CD1c-positive myeloid dendritic cell (primary cell): ENCODE results near the gene PPP1R1B.

Source experiments
- DNase-seq: peaks from one replicate; pipeline ENCODE4 v3.0.0-alpha.2; 2016; ENCODE audit errors: extremely low spot score

The PPP1R1B gene

DNA sequence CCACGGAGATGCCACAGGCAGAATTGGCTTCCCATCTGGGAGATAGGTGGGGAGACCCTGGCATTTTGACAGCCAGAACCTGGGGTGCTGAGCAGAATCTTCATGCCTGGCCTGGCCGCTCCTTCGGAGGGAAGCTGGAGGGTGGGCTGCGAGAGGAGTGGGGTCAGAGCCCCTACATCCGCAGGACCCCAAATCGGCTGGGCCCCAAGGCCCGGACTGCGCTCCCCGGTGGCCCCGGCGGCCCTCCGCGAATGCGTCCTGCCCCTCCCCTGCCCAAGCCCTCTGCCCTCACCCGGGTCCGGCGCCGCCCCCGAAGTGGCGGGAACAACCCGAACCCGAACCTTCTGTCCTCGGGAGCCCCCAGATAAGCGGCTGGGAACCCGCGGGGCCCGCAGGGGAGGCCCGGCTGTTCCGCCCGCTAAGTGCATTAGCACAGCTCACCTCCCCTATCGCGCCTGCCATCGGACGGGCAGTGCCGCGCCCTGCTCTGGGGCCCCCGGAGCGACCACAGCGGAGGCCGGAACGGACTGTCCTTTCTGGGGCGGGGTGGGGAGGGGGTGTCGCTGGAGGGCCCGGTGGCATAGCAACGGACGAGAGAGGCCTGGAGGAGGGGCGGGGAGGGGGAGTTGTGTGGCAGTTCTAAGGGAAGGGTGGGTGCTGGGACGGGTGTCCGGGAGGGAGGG lies 40.7 kb downstream of the PPP1R1B start:
- DNase-seq: no peak

DNA sequence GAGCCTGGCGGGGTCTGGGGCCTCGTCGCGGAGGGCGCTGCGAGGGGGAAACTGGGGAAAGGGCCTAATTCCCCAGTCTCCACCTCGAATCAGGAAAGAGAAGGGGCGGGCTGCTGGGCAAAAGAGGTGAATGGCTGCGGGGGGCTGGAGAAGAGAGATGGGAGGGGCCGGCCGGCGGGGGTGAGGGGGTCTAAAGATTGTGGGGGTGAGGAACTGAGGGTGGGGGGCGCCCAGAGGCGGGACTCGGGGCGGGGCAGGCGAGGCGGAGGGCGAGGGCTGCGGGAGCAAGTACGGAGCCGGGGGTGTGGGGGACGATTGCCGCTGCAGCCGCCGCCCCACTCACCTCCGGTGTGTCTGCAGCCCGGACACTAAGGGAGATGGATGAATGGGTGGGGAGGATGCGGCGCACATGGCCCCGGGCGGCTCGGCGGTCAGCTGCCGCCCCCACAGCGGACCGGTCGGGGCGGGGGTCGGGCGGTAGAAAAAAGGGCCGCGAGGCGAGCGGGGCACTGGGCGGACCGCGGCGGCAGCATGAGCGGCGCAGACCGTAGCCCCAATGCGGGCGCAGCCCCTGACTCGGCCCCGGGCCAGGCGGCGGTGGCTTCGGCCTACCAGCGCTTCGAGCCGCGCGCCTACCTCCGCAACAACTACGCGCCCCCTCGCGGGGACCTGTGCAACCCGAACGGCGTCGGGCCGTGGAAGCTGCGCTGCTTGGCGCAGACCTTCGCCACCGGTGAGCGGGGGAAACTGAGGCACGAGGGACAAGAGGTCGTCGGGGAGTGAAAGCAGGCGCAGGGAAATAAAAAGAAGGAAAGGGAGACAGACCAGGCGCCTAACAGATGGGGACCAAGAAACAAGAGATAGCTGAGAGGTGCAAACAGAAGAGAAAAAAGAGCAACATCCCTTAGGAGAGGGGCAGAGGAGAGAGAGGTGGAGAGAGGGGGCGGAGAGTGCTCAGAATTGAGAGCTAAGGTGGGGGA lies 41.5 kb downstream of the PPP1R1B start, which contains the start of gene PNMT:
Gene PNMT (plus strand): TSS at position 509 of the 980 bp plus-strand sequence. CDS start 23 bp downstream, at position 532.
- DNase-seq: peak; percentile 62

DNA sequence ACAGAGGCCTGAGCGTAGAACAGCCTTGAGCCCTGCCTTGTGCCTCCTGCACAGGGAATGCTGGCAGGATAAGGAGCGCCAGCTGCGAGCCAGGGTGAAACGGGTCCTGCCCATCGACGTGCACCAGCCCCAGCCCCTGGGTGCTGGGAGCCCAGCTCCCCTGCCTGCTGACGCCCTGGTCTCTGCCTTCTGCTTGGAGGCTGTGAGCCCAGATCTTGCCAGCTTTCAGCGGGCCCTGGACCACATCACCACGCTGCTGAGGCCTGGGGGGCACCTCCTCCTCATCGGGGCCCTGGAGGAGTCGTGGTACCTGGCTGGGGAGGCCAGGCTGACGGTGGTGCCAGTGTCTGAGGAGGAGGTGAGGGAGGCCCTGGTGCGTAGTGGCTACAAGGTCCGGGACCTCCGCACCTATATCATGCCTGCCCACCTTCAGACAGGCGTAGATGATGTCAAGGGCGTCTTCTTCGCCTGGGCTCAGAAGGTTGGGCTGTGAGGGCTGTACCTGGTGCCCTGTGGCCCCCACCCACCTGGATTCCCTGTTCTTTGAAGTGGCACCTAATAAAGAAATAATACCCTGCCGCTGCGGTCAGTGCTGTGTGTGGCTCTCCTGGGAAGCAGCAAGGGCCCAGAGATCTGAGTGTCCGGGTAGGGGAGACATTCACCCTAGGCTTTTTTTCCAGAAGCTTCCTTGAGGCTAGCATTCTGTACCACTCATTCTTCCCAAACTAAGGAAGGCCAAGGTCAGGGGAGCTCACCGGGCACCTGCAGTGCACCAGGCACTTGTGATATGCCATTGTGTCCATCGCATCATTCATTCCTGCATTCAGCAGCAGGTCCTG lies 43.4 kb downstream of the PPP1R1B start:
- no peak for DNase-seq

DNA sequence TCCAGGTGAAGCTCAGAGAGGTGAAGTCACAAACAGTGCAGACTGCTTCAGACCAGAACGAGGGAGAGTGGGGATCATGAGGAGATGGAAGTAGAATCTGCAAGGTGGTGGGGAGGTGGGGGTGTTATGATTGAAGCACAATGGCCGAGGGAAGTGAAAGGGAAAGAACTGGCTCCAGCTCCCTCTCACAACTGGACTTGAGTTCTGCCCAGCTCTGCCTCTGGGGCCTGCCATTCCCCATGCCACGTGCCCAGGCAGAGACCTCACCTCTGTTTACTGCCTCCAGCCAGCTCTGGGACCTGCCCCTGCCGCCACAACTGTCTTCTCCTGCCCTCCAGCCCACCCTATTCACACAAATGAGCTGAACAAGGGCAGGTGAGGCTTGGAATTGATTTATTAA lies 44.0 kb downstream of the PPP1R1B start:
- no peak for DNase-seq

DNA sequence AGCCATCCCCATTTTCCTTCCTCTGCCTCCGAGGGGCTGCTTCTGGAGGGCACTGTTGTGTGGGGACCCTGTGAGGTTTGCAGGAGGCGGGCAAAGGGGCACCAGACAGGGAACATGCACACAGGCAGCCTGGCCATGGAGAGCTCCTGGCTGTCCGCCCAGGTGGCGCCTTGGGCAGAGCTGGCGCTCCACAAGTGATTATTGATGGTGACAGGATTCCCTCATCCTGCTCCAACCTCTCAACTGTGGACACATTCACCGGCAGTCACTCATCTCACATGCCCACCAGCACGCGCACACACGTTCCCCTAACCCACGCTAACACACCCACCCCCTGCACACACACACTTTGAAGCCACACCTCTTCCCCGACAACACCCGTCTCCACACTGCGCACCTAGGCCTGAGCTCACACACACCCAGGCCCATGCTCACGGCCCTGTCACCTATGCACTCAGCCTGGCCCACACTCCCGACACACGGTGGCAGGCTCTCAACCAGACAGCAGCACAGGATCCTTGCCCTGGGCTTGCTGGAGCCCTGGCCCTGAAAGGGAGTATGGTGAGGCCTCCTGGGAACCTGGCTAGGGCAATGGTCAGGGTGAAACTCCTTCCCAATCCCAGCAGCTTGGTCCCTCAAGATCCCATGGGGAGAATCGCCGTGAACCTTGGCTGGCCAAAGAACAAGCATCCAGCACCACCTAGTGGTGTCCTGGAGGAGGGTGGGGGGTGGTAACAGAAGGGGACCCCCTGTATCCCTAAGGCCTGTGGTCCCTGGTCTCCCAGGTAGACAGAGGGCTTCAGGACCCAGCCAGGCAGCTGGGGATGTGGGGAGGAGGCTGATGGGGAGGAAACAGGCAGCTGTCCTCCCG lies 45.1 kb downstream of the PPP1R1B start:
- DNase-seq: no peak

DNA sequence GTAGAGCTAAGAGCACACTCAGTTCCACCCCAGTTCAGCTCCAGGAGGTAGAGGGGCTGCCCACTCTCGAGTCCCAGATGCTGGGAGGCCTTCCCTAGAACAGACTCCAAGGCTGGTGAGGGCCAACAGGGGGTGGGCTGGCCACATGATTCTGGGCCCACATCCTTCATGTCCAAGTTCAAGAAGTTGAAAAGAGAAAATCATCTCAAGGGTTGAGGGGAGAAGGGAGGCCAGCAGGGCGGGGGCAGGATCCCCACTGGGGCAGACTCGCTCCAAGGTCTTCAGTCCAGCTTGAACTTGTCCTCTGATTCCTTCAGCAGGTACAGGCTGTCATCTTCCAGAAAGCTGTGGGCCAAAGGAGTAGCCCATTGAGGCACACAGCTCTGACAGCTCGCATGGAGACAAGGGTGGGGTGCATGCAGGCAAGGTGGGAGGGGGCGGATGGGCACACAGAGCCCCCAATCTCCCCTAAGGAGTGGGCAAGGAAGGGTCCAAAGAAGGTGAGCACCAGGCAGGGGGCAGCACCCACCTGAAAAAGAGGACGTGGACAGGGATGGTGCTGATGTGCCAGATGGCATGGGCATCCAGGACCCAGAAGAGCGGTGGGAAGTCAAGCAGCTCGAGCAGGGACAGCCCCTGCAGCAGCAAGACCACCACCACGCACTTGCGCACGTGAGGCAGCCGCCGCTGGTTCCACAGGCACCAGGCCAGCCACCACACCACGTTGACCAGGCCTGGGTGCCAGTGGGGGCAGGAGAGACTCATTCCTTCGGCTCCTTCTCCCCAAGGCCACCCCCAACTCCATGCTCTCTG lies 46.0 kb downstream of the PPP1R1B start:
- DNase-seq: no peak

DNA sequence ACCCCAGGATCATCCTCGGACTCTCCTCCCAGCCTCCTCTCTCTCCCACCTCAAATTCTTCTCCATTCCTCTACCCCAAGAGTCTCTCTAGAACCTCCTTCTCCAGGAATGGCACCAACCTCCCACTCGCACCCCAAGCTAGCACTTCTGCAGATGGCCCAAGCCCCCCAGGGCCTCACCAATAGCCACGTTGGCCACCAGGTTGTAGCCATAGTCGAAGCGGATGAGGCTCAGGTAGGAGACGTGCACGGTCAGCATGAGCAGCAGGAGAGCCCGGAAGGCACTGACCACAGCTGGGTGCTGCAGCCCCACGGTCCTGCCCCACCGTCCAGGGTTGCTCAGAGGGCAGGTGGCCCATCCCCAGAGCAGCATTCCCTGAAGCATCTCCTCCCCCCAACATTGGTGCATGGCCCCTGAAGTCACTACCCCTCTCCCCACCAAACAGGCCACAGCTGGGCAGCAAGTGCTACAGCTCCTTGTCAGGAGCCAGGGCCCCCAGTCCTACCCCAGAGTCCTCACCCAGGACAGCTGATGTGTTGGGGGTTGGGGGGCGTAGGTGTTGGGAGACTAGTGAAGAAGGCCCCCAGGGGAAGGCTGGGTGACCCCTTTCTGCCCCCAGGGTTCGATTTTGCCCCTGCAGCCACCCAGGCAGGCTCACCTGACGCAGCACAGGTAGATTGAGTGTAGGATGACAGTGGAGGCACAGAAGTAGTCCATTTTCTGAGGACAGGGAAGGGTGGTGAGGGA lies 46.8 kb downstream of the PPP1R1B start:
- no peak for DNase-seq

DNA sequence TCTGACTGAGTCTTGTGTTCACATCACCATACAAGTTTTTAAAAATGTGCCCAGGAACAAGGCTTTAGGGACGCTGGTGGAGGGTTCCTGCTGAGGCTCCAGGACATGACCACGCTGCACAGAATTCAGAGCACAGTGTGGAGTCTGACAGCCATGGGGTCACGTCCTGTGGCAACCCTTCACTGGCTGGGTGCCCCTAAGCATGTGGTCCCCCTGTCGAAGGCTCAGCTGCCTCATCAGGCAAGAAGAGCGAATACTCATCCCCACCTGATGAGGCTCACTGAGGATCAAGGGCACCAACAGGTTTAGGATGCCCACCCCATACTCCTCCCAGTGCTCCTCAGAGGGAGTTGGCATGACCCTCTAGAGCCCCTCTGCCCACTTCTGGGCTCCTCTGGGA lies 47.4 kb downstream of the PPP1R1B start:
- no peak for DNase-seq

DNA sequence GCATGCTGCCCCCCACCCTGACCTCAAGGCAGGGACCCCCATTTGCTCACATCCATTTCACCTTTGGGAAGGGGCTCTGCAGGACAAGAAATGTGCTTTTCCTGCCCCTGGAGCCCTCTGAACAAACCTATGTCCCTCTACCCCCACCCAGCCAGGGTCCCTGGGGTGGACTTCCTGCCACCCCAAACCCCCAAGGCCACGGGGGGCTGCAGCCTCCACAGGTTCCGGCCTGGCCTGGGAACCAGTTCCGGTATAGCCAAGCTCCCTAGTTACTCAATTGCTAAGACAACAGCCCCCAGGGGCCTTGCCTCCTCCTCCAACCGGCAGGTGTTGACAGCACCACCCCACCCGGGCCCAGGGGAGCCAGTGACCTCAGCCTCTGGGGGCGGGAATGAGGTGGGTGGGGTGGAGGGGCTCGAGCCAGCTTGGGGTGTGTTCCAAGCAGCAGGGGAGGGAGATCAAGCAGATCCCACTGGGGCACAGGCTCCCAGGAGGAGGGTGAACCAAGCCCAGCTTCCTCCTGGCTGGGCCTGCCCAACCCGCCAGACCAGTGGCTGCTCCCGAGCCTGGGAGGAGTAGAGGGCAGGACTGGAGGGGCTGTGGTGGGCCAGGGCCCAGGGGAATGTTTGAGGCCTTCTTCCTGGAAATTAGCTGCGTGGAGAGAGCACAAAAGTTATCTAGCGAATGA lies 48.1 kb downstream of the PPP1R1B start:
- no peak for DNase-seq

DNA sequence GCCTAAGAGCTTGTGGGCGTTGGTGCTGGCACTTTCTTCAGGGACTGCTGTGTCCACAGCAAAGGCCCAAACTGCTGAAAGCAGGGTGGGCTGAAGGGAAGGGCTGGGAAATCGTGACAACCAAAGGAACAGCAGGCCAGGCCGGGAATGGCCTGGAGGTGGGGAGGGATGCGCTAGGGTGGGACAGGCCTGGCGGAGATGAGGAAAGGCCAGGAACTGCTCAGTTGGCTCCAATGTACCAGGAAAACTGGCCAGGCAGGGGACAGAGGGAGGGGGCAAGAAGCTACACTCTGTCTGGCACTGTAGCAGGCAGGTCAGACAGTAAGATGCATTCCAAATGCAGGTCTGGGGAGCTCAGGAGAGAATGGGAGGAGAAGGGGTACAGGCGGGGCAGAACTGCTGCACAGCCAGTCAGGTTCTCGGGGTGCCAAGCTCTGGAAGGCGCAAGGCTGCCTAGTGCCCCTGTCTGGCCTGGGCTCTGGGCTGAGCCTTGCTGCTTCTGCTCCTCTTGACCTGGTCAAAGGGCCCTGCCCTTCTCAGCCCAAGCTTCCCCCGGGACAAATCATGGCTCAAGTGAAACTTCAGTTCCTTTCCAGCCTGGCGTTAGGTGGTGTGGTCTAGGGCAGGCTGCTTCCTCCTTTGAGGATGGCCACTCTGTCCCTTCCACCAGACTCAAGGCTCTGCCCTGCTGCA lies 48.8 kb downstream of the PPP1R1B start:
- DNase-seq: no peak

DNA sequence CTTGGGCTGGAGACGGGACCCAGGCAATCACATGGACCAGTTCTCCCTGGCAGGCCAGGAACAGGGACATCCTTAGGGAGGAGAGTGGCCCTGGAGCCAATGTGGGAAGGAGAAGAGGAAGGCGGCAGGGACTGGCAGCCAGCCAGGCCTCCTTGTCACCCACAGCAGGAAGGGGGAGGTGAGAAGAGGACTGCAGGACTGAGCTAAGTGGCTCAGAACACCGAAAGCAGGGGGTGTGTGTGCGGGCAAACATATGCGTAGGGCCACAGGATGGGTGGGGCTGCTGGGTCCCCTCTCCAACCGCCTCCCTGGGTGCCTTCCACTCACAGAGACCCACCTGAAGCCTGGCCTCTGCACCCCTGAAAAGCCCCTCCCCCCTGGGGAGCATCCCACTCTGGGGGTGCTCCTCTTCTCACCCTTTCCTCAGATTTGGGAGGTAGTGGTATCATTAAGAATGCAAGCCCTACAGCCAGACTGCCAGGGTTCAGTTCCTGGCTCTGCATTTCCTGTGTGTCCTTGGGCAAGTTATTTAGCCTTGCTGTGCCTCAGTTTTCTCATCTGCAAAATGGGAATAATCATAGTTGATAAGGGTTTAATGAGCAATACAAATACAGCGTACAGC lies 49.6 kb downstream of the PPP1R1B start:
- DNase-seq: peak; percentile 37

DNA sequence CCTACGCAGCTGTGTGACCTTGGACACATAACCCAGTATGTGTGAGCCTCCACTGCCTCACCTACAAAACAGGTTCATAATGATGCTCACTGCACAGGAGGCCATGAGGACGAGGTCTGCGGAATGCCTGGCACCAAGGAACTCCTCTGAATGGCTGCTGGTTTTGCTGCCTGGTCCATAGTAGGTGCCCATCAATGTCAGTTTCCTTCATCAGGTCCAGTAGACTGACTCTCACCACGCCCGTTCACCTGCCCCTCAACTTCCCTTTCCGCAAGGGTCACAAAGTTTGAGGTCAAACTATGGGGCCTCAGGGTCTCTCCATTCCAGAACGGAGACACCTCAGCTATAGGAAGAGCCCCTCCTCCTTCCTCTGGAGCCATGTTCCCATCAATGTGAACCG lies 50.3 kb downstream of the PPP1R1B start:
- no peak for DNase-seq

DNA sequence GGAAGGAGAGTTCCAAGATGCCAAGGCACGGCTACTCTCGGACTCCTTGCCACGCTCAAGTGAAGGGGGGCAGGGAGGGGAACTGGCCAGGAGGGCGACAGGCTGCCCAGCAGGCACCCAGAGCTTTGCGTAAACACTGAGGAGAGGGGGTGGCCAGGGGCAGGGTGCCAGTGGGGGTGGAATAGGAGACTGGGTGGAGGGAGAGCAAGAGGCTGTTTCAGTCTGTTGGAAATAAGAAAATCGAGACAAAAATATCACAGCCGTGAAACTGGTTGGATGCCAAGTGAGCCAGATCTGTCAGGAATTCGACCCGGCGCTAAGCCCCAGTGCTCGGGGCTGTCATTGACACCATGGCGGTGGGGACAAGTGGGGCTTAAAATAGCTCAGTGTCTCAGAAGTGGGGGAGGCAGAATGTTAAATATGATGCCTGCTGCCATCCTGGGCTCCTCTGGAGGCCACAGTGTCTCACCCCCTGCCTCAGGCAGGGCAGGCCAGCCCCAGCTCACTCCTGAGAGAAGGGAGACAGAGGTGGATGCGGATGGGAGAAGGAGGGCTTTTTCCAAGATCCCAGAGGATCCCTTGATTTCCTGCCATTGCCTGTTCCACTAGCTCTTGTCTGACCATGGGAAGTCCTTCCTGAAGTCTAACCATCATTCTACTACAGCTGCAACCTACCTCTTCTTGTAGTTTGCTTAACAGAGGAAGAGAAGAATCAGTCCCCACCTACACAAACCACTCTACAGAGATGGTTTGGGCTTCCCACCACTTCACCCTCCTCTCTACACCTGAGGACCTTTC lies 51.0 kb downstream of the PPP1R1B start:
- no peak for DNase-seq

DNA sequence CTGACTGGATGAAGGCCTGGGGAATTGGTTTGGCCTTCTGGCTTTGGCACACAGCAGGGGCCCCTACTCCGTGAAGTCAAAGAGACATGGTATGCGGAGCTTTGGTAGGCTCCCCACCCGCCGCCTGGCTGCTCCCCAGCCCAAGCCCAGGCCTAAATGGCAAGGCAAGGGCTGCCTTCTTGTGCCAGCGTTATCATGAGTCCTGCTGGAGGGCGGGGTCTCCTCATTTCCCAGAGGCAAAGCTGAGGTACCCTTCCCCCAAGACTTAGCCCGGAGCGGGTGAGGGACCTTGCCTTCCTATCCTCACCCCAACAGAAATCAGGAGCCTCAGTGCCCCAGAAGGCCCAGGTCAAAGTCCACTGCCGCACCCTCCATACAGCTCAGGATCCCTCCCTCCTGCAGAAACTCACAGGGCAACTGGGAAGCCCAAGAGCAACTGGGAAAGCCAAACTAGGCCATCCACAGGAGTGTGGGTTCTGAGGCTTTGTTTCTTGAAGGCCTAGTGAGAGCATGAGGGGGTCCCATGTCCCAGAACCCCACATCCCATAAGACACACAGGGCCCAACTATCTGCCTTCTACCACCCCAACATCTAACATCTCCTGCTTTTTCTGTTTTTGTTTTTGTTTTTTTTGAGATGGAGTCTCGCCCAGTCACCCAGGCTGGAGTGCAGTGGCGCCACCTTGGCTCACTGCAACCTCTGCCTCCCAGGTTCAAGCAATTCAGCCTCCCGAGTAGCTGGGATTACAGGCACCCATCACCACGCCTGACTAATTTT lies 51.8 kb downstream of the PPP1R1B start:
- DNase-seq: no peak

DNA sequence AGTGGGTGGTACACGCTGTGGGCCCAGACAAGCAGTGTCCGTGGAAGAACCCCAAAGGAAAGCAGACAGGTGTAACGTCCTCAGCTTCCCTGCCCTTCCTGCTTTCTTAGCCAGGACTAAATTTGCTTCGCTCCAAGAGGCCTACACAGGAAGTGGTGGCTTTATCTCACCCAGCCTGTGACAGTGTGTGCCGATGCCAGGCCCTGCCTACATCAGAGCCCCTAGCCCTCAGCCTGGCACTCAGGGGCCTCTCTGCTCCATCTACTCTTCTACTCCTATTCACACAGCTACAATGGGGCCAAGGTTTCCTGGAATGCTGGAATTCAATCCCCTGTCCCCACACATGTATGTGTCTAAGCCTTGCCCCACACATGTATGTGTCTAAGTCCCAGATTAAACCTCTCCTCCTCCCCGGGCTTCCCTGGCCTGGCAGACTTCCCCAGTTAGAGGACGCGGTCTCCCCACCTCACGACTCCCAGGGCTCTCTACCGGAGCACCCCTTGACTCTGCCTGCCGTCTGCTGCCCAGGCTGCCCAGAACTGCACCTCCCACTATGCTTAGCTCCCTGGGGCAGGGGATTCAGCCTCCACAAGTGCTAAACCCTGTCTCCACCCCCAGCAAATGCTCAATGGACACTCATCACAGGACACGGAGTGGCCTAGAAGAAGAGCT lies 52.9 kb downstream of the PPP1R1B start:
- DNase-seq: no peak
